ENCODE results near the gene ADH6. TPM values are rescaled to one million over a fixed set of nuclear protein-coding genes. Genes with fewer than 3 reads are reported as not detected.

ADH6 gene
- total RNA-seq, result 10 to 100 TPM in 2 of 3 donors, 1 to 10 TPM in 1; 6.2 to 18.6 (median 16.6) TPM
- long read RNA-seq, donor 1, partial matches to known transcripts, result 0 of 4 reads
- long read RNA-seq, donor 1, other reads (novel, unspliced or antisense), result 2 of 4 reads
- long read RNA-seq, donor 2, partial matches to known transcripts, result 0 of 4 reads
- long read RNA-seq, donor 2, other reads (novel, unspliced or antisense), result 0 of 4 reads

DNA sequence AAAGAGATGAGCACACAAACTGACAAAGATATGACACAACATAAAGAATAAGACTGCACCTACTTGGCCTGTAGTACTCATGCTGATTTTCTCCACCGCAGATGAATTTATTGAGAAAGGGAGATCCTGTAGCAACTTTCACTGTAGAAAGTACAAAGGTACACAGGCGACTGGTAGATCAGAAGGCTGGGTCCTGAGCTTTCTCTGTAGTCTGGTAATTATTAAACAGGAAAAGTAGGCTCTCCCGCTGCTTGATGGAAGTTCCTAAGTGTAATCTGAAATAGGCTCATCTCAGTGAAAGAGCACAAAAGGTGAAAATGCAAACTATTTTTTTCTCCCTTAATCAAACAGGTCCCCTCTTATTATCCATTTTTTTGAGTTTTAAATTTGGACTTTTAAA lies at the start of gene ADH6:
Gene ADH6, minus strand, starts transcription at position 175 of the 400 bp plus-strand sequence. Its CDS starts 94 bp downstream, at position 81.
- no peak within 1 kb of the TSS for H3K4me3 ChIP-seq
- peak in 1 of 3 donors; percentile 61 for DNase-seq
- H3K36me3 ChIP-seq (ENCODE audit: low read depth), result no peaks in the 10 kb centered on the region
- no peaks in the 10 kb centered on the region for H3K9me3 ChIP-seq
- ATAC-seq, result peak; percentile 94
- intact Hi-C loops (cut with DNase I, micrococcal nuclease), result no loop called here
- TF ChIP-seq, protein P1, sequence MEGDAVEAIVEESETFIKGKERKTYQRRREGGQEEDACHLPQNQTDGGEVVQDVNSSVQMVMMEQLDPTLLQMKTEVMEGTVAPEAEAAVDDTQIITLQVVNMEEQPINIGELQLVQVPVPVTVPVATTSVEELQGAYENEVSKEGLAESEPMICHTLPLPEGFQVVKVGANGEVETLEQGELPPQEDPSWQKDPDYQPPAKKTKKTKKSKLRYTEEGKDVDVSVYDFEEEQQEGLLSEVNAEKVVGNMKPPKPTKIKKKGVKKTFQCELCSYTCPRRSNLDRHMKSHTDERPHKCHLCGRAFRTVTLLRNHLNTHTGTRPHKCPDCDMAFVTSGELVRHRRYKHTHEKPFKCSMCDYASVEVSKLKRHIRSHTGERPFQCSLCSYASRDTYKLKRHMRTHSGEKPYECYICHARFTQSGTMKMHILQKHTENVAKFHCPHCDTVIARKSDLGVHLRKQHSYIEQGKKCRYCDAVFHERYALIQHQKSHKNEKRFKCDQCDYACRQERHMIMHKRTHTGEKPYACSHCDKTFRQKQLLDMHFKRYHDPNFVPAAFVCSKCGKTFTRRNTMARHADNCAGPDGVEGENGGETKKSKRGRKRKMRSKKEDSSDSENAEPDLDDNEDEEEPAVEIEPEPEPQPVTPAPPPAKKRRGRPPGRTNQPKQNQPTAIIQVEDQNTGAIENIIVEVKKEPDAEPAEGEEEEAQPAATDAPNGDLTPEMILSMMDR (IDR thresholded peaks at IDR 0.05), result no peak
- H3K4me1 ChIP-seq (ENCODE audit: low read depth), result peaks cover 4% of the 10 kb centered on the region

DNA sequence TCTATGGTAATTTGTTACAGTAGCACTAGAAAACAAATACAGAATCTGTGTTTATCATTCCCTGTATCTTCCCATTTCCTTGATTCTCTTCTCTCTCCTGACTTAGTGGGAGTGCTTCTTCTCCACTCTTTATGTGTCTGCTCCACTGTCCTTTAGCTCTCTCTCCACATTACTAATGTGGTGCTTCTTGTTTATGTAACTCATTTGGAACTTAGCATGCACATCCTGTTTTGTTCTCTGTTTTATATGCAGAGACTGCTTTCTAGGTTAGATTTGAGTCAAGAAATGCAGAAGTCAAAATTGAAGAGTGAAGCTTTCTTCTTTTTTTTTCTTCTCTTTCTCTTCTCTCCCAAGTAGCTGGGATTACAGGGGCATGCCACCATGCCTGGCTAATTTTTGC lies 45.9 kb upstream of the ADH6 start:
- Histone ChIP-seq H3K9me3 (no peaks in the 10 kb centered on the region), H3K4me1 (ENCODE audit: low read depth) (no peaks in the 10 kb centered on the region), H3K36me3 (ENCODE audit: low read depth) (no peaks in the 10 kb centered on the region), H3K4me3 (no peak overlapping the region)
- ATAC-seq (no peak), DNase-seq (no peak)
- intact Hi-C loops (cut with DNase I, micrococcal nuclease), result no loop called here
- TF ChIP-seq, protein P1 (IDR thresholded peaks at IDR 0.05), result no peak

DNA sequence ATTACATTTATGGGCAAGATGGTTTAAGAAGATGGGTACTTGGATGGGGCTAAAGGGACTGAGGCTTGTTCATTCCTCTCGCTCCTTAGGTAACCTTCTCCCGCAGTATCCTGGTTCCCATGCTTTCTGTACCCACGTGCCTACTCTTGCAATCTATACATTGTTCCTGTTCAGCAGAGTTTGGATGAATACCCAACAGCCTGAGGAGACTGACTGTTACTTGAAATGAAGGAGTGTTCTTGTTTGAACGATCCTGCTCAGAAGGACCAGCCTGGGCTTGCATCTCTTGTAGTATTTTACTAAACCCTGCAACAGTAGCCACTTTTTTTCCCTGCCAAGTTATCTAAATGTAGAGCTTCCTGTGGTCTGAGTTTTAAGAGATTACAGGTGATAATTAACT lies 33.7 kb upstream of the ADH6 start:
- no peaks in the 10 kb centered on the region for H3K36me3 ChIP-seq (ENCODE audit: low read depth)
- intact Hi-C loops (cut with DNase I, micrococcal nuclease), result no loop called here
- TF ChIP-seq, protein P1 (IDR thresholded peaks at IDR 0.05), result no peak
- no peaks in the 10 kb centered on the region for H3K9me3 ChIP-seq
- no peak for ATAC-seq
- H3K4me3 ChIP-seq, result no peak overlapping the region
- no peak for DNase-seq
- H3K4me1 ChIP-seq (ENCODE audit: low read depth), result no peaks in the 10 kb centered on the region

DNA sequence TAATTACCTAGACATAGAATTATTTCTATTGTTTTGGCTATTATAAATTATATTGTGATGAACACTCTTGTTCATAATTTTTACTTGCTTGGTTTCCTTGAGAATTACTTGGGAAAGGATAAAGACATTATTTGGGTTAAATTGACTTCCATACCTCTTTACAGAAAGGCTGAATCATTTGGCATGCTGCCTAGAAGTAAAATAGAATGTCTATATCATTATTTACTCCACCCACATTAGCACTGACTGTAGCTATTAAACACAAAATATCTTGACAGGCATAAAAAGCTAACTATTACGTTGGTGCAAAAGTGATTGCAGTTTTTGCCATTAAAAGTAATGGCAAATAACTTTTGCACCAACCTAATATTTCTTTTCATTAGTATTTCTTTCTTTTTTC lies 29.7 kb upstream of the ADH6 start:
- TF ChIP-seq, protein P1 (IDR thresholded peaks at IDR 0.05), result no peak
- H3K9me3 ChIP-seq, result peaks cover 4% of the 10 kb centered on the region
- ATAC-seq (no peak), DNase-seq (no peak)
- intact Hi-C loops (cut with DNase I, micrococcal nuclease), result no loop called here
- H3K4me1 ChIP-seq (ENCODE audit: low read depth), result no peaks in the 10 kb centered on the region
- no peak overlapping the region for H3K4me3 ChIP-seq
- H3K36me3 ChIP-seq (ENCODE audit: low read depth), result no peaks in the 10 kb centered on the region

DNA sequence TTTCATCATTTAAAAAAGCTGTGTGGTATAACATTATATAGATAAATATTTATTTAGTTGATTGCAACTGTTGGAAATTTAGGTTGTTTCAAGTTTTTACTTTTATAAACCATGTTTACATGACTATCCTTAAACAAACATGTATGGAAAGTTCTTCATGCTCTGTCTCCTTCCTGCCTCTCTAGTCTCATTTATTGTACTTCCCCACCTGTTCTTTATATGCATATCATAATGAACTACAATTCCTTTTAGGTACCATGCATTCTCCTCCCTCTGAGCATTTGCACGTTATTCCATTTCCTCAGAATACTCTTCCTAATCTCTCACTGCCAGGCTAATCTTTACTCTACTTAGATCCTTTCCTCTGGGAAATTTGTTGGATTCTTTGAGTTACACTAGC lies 16.9 kb upstream of the ADH6 start:
- Histone ChIP-seq H3K36me3 (ENCODE audit: low read depth) (no peaks in the 10 kb centered on the region), H3K4me3 (no peak overlapping the region), H3K9me3 (no peaks in the 10 kb centered on the region), H3K4me1 (ENCODE audit: low read depth) (peaks cover 9% of the 10 kb centered on the region)
- intact Hi-C loops (cut with DNase I, micrococcal nuclease), result no loop called here
- DNase-seq (no peak), ATAC-seq (peak; percentile 85)
- TF ChIP-seq, protein P1 (IDR thresholded peaks at IDR 0.05), result no peak

Data from mucosa of descending colon (tissue), 3 donors.